ENCODE measurements around the gene OVCA2. TPM values are rescaled to one million over a fixed set of nuclear protein-coding genes. Genes with fewer than 3 reads are reported as not detected.

The OVCA2 gene
- total RNA-seq, 6 donors from 2014 or later: 20.1 to 56.1 (median 33.5) TPM

DNA sequence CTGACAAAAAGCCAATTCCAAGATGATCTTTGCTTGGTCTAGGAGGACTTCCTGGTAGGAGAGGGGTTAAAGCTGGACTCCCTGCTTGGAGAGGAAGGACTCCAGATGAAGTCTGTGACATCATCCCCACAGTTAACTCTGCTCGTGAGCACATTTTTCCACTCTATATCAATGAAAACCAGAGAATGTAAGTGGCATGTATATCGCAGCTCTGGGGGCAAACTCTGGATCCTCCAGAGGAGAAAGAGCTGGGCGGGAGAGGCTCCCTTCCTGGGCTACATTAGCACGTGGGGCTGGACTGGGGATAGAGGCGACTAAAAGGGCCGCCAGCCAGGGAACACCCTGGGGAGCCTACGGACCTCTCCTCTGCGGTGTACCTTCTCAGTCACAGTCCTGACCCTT lies 47.2 kb downstream of the OVCA2 start:
- H3K27me3 ChIP-seq: no peaks in the 10 kb centered on the region
- ATAC-seq (ENCODE audit: low FRiP score in 2 of 2) (no peak), DNase-seq (no peak)
- peak overlapping the region in 3 of 4 donors; percentile 17 to 41 (median 41) for H3K4me3 ChIP-seq
- peaks cover 62 to 90% (median 81%) of the 10 kb centered on the region in 4 donors for H3K4me1 ChIP-seq
- H3K27ac ChIP-seq: peak overlapping the region; percentile 77 to 86 (median 83)
- no peak for TF ChIP-seq POLR2A (IDR thresholded peaks at IDR 0.05)
- no peaks in the 10 kb centered on the region for H3K36me3 ChIP-seq
- 9 to 24% methylated on average over 7 to 8 of the region's 8 CpGs for WGBS, 2 donors
- H3K9me3 ChIP-seq: no peaks in the 10 kb centered on the region

DNA sequence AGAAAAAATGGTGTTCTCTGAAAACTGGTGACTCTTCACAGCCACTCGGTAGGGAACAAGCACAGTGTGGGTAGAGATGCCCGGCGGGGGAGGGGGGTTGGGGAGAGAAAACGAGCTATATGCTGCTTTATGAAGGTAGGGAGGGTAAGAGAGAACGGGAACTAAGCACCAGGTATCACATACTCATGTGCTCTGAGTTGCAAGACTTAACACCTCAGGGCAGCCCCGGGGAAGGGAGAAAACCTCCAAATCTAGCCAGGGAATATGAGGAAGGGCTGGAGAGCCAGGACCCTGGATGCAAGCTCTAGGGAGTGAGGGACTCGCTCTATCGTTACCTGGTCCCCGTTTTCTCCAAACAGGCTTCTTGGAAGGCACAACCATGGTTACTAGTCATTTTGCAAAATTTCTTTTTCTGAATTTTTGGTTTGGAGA lies 48.4 kb downstream of the OVCA2 start:
- DNase-seq (no peak), ATAC-seq (ENCODE audit: low FRiP score in 2 of 2) (no peak)
- Histone ChIP-seq H3K27me3 (no peaks in the 10 kb centered on the region), H3K27ac (peak overlapping the region in 3 of 4 donors; percentile 83 to 86 (median 83)), H3K4me1 (peaks cover 51 to 86% (median 79%) of the 10 kb centered on the region in 4 donors), H3K36me3 (no peaks in the 10 kb centered on the region), H3K9me3 (no peaks in the 10 kb centered on the region), H3K4me3 (peak overlapping the region in 1 of 4 donors; percentile 41)
- TF ChIP-seq, protein P1, sequence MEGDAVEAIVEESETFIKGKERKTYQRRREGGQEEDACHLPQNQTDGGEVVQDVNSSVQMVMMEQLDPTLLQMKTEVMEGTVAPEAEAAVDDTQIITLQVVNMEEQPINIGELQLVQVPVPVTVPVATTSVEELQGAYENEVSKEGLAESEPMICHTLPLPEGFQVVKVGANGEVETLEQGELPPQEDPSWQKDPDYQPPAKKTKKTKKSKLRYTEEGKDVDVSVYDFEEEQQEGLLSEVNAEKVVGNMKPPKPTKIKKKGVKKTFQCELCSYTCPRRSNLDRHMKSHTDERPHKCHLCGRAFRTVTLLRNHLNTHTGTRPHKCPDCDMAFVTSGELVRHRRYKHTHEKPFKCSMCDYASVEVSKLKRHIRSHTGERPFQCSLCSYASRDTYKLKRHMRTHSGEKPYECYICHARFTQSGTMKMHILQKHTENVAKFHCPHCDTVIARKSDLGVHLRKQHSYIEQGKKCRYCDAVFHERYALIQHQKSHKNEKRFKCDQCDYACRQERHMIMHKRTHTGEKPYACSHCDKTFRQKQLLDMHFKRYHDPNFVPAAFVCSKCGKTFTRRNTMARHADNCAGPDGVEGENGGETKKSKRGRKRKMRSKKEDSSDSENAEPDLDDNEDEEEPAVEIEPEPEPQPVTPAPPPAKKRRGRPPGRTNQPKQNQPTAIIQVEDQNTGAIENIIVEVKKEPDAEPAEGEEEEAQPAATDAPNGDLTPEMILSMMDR (IDR thresholded peaks at IDR 0.05): no peak
- TF ChIP-seq EP300 (IDR thresholded peaks at IDR 0.05) (no peak), POLR2A (IDR thresholded peaks at IDR 0.05) (no peak), POLR2AphosphoS5 (IDR thresholded peaks at IDR 0.05) (no peak)
- WGBS, 2 donors: 54 to 68% methylated on average over 9 of the region's 9 CpGs

DNA sequence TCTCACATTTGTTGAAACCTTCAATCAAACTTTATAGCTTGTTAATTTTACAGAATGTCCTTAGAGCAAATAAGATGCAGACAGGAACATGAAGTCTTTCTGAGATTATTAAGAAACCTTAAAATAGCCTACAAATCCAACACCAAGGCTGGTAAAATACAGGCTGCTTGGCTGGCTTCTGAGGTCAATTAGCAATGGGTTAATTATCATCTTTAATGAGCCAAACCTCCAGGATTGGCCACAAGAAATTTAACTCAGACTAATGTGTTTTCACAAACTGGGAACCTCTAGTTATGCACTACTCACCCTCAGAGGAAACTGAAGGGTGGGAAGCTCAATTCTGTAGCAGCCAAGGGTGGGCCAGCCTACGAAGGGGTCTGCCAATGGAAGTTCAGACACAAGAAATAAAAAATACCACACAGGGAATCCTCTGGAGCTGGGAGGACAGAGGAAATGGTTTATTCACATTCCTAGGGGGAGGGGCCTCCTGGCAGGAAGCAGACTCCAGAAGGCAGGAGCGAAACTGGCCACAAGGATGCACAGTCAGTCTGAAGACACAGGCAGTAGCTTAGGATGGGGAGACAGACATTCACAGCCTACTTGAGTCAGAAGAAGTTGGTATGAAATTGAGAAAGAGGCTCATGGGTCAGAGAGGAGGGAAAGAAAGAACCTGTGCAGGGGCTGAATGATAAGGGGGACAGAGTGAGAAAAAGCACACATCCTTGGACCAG lies 49.1 kb downstream of the OVCA2 start:
- no peaks in the 10 kb centered on the region for H3K9me3 ChIP-seq
- no peaks in the 10 kb centered on the region for H3K27me3 ChIP-seq
- H3K4me3 ChIP-seq: no peak overlapping the region
- no peak for DNase-seq
- peaks cover 50 to 84% (median 75%) of the 10 kb centered on the region in 4 donors for H3K4me1 ChIP-seq
- TF ChIP-seq EP300 (IDR thresholded peaks at IDR 0.05) (no peak), POLR2A (IDR thresholded peaks at IDR 0.05) (no peak), POLR2AphosphoS5 (IDR thresholded peaks at IDR 0.05) (peak in 1 of 2 donors; percentile 34)
- TF ChIP-seq, protein P1 (IDR thresholded peaks at IDR 0.05): peak in 2 of 6 experiments; percentile 23 to 46
- 30 to 47% methylated on average over 2 of the region's 2 CpGs for WGBS, 2 donors
- peak overlapping the region; percentile 31 to 86 (median 83) for H3K27ac ChIP-seq
- ATAC-seq (ENCODE audit: low FRiP score in 2 of 2): peak in 1 of 2 donors; percentile 82
- no peaks in the 10 kb centered on the region for H3K36me3 ChIP-seq

DNA sequence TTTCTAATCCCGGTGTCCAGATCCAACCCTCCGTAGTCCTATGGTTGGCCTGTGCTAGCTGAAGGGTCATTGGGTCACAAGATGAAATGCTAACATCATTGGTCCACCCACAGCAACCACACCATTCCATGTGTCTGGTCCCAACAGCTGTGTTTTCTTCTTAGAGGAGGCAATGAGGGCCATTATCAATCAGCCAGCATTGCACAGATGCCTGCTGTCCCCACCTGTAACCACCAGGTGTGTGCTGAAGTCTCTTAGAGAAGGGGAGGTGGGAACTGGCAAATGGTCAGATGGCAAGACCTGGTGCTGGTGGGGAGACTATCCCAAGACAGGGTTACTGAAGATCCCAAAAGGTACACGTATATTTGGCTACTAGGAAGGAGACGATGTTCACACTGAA lies 50.4 kb downstream of the OVCA2 start:
- Histone ChIP-seq H3K9me3 (no peaks in the 10 kb centered on the region), H3K4me3 (no peak overlapping the region), H3K27ac (peak overlapping the region in 2 of 4 donors; percentile 43 to 46), H3K36me3 (no peaks in the 10 kb centered on the region), H3K27me3 (no peaks in the 10 kb centered on the region), H3K4me1 (peaks cover 44 to 71% (median 65%) of the 10 kb centered on the region in 4 donors)
- DNase-seq (no peak), ATAC-seq (ENCODE audit: low FRiP score in 2 of 2) (no peak)
- 74 to 81% methylated on average over 4 of the region's 4 CpGs for WGBS, 2 donors
- TF ChIP-seq, protein P1 (IDR thresholded peaks at IDR 0.05): no peak
- TF ChIP-seq EP300 (IDR thresholded peaks at IDR 0.05) (no peak), POLR2AphosphoS5 (IDR thresholded peaks at IDR 0.05) (no peak), POLR2A (IDR thresholded peaks at IDR 0.05) (no peak)

Small RNAs within 50 kb of the gene (small RNA-seq; reads per million reads assigned to genes)
- gene AC090617.9 (0 reads per million in 4 donors), gene MIR132 (5.7 to 26.8 (median 7.5) reads per million in 4 donors), gene MIR212 (1.2 to 12.5 (median 1.9) reads per million in 4 donors), gene OVCA2 (0 reads per million in 4 donors)

Other genes with a start within 250 kb of the OVCA2 start
- gene SMYD4, start 212.1 kb upstream of the OVCA2 start, total RNA-seq: 10 to 100 TPM in 5 of 6 donors, 1 to 10 TPM in 1; 9.1 to 28.3 (median 17.3) TPM
- 10 to 100 TPM; 14.1 to 82.3 (median 24.8) TPM for gene RPA1, start 212.0 kb upstream of the OVCA2 start, total RNA-seq
- gene RTN4RL1, start 16.7 kb upstream of the OVCA2 start, total RNA-seq: 1 to 10 TPM; 5.1 to 7.3 (median 6.2) TPM
- 100 to 1,000 TPM in 1 of 6 donors, 10 to 100 TPM in 5; 28.8 to 129 (median 45.1) TPM for gene DPH1, start 11.9 kb upstream of the OVCA2 start, total RNA-seq
- 10 to 100 TPM in 5 of 6 donors, 1 to 10 TPM in 1; 8.0 to 25.5 (median 19.1) TPM for gene HIC1, start 13.1 kb downstream of the OVCA2 start, total RNA-seq

Data from upper lobe of left lung (tissue), 6 donors.